ENCODE results near the gene DYNLT3.

DNA sequence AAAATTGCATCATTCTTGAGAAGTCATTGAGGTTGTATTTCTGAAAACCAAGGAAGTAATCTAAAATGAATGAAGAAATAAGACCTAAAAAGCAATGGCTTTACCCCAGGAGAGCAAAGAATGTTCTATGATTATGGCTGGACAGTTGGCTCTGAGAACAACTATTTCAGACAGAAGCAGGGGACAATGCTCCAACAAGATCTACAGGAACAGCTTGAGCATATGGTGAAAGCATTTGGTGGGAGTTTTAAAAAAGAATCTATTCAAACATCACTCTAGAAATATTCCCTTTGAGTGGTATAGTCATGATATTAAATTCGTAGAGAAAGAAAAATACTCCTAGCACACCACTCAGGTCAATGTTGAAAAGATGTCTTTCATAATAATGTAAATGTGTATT, 26.7 kb downstream of the DYNLT3 start:
- TF ChIP-seq ZNF274 (IDR thresholded peaks at IDR 0.05; ENCODE audit: low read depth, low read length), result no peak
- TF ChIP-seq YY1 (IDR thresholded peaks at IDR 0.05; ENCODE audit: insufficient read depth, insufficient read length), result no peak
